B cell (primary cell): Measurements from ENCODE around the gene OFD1.

Experiments
- EZH2 ChIP-seq: IDR thresholded peaks from 2 replicates; pipeline ENCODE4 v1.6.1; 2012; ENCODE audit warnings: borderline replicate concordance, low read depth, mild to moderate bottlenecking, moderate library complexity, low read length; ENCODE audit not compliant: insufficient read depth, poor library complexity, severe bottlenecking
- TF ChIP-seq, protein P1 (sequence below): fragments of 200-600 bp; IDR thresholded peaks from one replicate; pipeline ENCODE4 v1.8.0; 2022; ENCODE audit warnings: antibody characterized with exemption, mild to moderate bottlenecking

DNA sequence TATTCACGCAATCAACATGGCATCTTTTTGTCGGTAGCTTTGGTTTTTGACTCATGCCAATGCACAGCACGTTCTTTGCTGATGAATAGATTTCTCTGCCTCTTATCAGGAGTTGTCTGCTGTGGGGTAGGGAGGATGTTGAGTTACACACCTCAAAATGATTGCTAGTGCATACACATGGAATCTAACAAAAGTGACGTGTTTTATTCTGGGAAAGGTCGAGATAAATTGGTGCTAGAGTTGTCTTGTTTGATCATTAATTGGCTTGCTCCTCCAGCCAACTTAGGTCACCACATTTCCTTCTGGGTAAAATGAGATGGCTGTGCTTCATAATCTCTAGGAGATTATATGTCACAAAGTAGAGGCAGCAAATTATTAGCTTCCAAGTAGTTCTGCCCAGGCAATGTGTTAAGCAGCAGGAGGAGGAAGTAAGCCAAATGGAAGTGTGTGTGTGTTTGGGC, 41.7 kb upstream of the OFD1 start:
- TF ChIP-seq, protein P1, sequence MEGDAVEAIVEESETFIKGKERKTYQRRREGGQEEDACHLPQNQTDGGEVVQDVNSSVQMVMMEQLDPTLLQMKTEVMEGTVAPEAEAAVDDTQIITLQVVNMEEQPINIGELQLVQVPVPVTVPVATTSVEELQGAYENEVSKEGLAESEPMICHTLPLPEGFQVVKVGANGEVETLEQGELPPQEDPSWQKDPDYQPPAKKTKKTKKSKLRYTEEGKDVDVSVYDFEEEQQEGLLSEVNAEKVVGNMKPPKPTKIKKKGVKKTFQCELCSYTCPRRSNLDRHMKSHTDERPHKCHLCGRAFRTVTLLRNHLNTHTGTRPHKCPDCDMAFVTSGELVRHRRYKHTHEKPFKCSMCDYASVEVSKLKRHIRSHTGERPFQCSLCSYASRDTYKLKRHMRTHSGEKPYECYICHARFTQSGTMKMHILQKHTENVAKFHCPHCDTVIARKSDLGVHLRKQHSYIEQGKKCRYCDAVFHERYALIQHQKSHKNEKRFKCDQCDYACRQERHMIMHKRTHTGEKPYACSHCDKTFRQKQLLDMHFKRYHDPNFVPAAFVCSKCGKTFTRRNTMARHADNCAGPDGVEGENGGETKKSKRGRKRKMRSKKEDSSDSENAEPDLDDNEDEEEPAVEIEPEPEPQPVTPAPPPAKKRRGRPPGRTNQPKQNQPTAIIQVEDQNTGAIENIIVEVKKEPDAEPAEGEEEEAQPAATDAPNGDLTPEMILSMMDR, result no peak
- TF ChIP-seq EZH2, result no peak
